HG03159 (cell line): ENCODE data around the gene LRRTM4.

ENCODE experiments used
- ATAC-seq: cut with Tn5 transposase; IDR thresholded peaks from one replicate; pipeline ENCODE4 v1.9.1; 2021; ENCODE audit warnings: mild to moderate bottlenecking, moderate library complexity; ENCODE audit not compliant: unreplicated experiment

LRRTM4 gene

DNA sequence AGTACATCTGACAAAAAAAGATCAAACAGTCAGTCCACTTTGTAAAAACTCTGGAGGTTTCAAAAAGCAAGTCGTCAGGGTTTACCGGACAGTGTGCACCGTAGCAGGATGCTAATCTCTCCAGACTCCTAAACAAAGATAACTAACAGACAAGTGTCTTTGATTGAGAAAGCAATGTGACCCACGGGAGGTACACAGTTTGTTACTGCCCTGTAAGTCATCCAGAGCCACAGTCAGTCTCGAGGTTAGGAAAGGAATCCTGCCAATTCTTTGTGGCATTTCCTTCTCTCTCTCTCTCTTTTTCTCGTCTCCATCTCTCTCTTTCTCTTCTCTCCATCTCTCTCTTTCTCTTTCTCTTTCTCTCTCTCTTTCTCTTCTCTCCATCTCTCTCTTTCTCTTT lies 42.8 kb downstream of the LRRTM4 start:
- no peak for ATAC-seq

DNA sequence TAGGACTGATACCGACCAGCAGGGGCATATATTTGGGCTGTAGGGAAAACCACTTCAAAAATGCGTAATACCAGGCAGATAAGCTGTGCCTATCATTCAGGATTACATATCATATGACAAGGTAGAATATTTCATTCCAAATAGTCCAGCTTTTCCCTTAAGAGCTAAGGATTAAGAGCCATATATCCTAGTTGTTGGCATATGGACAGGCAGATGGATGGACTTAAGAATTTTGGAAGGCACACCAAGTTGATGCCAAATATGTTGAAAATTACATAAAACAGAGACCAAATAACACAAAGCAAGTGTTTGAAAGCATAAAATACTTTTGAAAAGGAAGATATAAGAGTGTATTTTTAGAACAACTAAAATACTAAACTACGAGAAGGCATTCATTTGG lies 52.1 kb downstream of the LRRTM4 start:
- no peak for ATAC-seq

DNA sequence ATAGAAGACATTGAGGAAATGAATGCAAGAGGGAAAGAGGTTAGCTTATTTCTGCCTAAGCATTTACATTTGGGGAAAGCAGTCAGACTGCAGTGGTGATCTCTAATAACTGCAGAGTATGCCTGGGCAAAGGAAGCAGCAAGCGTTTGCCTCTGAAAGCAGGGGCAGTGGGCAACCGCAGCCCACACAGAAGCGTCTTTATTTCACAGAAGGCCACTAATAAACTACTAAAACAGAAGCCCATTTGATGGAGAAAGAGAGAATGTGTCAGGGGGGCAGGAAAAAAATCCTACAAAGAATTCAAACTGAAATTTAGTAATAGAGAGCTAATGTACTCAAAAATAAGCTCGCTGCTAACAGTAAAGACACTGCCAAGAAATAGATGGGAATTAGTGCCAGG lies 53.1 kb downstream of the LRRTM4 start:
- ATAC-seq: no peak

DNA sequence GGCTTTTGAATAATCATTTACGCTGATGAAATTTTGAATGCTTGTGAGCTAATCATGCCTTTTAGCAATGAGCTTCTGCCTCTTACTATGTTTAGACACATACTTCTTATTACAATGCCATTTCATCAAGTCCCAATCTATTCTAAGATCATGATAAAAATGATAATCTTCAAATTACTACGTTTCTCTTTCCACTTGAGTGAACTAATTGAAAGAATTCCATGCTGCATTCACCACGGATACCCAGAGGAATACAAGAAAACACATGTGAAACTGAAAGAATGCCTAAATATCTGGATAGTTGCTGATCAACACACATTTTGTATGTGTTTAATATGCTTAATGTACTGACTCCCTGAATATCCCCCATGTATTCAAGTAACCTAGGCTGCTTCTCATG lies 62.3 kb downstream of the LRRTM4 start:
- ATAC-seq: no peak

DNA sequence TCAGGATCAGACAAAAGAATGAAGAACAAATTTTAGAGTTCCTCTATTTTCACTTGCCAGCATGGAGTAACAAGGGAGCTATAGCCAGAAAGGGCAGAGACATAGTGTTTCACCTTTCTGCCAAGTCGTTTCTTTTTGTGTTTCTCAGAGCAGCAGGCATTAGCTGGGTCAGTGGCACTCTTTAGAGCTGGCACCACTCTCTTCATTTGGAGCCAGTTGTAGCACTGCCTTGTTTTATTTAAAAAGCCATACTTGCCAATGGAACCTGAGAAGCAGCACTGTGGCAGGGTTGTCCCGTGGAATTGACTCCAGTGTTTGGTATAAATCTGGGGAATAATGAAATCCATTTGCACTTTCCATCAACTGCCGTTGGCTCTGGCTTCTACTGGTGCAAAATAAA lies 64.0 kb downstream of the LRRTM4 start:
- no peak for ATAC-seq

DNA sequence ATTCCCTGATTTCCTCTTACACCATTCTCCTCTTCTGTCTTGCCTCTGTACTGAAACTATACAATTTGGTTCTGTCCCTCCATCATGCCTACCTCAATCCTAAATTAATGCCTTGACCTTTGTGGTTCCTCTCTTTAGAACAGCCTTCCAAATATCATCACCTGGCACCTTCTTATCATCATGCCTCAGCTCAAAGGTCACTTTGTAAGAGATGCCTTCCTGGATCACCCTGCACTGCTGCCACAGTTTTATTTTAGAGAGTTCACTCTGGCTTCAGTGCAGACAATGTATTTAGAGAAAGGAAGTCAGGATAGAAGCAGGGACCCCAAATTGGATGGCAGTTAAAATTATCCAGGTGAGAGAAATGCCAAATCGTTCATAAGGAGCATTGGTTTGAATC lies 64.5 kb downstream of the LRRTM4 start:
- no peak for ATAC-seq

DNA sequence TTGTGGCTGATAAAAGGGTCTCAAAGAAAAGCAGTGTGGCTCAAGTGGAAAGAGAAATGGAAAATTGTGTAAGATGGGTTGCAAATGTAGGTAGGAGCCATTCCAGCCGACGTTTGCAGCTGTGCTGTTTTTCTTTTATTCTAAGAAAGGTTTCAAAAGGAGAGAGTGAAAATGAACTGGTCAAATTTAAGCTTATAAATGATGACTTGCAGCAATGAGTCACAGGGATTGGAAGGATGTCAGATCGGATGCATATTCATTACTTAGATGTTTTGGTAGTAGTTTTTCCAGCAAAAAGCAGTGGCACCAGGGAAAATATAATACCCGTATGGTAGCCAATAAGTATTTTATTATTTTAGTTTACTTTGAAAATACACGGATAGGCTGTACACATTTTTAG lies 79.1 kb downstream of the LRRTM4 start:
- no peak for ATAC-seq

DNA sequence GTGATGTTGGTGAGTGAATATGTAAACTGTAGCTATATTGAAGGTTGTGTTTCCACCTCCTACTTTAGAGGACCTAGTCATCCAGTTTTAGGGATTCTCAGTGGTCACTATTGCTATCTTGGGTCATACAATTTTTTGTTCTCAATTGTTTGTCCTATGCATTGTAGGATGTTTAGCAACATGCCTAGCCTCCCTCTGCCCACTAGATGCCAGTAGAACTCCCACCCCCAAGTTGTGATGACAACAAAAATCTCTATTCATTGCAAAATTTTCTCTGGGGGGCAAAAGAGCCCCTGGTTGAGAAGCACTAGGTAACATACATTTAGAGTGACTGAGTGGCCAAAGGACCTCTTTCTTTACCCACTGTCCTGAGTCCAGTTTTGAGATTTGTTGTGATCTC lies 87.3 kb downstream of the LRRTM4 start:
- no peak for ATAC-seq

DNA sequence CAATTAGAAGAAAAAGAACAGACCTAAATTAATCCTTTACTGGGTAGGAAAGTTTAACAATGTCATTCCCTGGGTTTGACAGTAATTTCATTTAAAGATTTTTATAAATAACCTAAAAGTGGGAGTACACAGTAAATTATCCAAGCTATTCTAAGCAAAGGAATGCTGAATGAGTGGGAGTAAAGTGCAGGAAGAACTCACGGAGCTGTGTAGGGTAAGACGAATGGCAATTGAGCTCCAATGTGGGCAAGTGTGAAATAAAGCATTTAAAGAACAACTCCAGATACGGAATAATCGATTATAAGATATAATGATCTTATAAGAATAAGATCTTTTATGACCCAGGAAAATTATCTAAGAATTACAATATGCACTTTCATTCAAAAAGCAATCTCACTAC lies 93.2 kb downstream of the LRRTM4 start:
- ATAC-seq: no peak

DNA sequence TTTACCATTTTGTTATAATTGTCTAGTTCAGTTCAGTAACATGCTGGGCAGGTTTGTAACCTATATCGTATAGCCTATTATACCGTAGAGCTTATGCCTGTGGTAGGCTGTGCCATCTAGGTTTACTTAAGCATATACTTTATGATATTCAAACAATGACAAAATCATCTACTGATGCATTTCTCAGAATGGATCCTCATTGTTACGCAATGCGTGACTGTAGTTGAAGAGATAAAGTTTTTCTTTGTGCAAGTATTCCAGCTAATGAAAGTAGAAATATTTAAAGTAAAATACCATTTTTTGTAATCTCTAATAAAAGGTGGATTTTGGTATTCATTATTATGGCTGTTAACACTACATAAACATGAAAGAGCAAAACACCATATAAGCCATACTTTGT lies 100.2 kb downstream of the LRRTM4 start:
- no peak for ATAC-seq

DNA sequence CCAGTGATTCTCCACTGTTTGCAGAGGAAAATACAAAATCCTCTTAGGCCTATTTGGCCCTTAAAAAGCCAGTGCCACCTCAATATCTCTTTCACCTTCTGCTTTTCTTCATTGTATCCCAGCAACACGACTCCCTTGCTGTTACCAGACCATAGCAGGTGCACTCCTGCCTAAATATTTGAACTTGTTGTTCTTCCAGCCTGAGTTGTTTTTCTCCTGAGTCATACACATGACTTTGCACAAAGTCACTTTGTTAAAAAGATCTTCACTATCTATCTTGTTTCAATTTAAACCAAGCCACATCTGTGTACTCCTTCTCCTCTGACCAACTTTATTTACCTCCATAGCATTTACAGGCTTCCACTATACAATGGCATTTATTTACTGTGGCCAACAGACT lies 103.6 kb downstream of the LRRTM4 start:
- ATAC-seq: no peak

DNA sequence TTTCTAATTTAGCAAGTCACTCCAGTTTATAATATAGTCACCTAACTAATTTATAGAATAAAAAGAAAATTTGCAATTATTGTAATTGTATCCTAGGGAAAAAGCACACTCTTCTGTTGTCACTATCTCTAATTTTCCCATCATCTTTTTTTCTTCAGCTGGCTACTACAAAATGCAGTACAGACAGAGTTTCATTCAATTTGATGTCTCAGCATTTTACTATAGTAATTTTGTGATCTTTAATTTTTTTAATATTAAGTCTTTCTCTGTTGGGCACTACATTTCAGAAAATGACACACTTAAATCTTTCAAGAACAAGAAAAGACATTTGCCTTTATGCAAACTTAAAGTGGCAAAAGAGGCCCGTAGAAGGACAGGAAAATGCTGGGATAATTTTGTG lies 118.0 kb downstream of the LRRTM4 start:
- ATAC-seq: no peak

DNA sequence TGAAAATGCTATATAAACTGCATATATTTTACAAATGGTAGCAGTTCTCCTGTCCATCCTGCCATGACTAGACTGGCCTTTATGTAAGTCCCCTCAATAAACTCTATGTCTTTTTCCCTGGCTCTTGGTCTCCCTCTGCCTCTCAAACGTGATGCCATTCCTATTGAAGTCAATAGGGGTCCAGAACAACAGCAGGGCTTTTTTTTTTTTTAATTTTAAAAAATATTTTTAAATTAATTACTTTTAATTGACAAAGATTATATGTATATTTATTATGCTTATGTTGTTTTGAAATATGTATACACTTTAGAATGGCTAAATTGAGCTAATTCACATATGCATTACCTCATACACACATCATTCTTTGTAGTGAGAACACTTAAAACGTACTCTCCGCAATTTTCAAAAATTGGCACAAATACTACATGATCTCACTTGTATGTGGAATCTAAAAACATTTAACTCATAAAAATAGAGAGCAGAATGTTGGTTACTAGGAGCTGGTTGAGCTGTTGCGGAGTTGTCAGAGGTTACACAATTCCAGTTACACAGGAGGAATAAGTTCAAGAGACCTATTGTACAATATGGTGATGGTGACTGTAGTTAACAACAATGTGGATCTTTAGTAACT lies 123.1 kb downstream of the LRRTM4 start:
- ATAC-seq: no peak

DNA sequence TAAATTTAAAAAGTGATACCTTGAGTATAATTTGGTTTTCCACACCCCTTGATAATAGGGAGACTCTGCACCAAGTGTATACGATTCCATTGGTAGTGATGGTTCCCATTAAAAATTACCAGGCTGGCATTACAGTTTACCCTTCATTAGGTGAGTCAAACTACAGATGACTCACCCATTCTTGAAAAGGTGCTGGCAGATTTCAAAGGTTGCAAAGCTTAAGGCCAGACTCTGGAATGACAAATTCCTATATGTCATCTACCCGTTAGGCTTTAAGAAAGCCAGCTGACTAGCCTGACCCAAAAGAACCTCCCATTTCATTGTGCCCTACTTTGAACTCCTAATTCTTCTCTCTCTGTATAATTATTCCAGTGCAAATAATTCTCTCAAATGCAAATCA lies 124.4 kb downstream of the LRRTM4 start:
- no peak for ATAC-seq

DNA sequence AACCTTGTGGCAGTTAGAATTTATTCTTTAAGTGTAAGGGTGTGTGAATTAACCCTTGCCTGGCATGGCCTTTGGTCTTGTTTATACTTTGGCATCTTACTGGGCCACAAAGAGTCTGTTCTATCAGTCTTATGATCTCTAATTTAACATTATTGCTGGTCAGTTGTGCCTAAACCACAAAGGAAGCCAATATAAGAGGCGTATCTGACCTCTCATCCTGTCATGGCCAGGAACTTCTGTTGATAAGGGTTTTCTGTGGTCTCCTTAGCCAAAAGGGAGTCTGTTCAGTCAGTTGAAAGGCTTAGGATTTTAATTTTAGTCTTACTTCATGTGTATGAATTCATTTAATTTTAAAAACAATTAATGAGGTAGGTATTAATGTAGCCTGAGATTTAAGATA lies 127.2 kb downstream of the LRRTM4 start:
- ATAC-seq: no peak

DNA sequence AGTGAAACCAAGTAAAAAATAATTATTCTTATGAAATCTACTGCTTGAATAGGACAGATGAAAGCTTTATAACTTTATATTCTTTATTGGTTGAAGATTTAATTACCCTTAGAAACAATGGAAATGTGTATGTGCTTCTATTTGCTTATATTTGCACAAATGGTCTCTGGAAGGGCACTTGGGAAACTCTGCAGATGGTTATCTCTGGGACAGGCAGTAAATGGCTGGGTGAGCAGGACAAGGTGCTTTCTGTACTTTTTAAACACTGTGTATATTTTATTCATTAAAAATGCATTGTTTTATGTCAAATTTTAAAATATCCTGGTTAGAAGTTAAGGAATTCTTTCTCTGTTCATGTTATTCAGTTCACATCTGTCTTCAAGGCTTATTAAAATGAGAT lies 131.1 kb downstream of the LRRTM4 start:
- no peak for ATAC-seq

DNA sequence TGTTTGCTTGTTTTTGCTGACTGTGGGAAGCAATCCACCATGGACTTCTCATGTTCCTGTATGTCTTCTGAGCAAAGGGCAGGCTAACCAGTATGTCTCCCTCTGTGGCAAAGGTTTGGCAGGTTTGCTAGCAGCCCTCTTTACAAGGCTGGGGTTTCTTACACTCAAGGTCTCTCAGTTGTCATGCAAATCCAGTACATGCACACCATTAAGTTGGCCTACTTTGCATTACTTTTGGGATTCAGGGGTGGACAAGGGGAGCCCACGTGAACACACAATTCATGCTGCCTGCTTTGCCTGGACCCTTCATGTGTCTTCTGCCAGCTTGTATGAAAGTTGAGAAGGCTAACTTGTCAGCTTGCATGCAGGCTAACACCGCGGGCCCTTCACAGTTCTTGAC lies 134.9 kb downstream of the LRRTM4 start:
- ATAC-seq: no peak

DNA sequence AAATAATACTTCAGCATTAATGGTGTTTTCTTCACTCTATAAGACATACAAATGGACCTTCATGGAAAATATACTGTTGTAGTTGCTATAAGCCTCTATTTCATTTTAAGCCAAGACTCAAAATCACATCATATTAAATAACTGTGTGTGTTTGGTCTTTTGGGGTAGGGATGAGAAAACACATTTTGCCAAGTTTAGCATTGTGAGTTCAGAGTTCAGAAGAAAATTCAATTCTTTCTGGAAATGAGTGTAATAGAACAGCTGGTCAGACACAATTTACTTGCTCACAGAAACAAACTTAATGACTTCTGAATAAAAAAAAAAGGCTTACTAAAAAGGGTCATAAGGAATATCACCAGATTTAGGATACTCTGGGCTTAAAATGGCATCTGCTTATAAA lies 149.5 kb downstream of the LRRTM4 start:
- ATAC-seq: no peak

DNA sequence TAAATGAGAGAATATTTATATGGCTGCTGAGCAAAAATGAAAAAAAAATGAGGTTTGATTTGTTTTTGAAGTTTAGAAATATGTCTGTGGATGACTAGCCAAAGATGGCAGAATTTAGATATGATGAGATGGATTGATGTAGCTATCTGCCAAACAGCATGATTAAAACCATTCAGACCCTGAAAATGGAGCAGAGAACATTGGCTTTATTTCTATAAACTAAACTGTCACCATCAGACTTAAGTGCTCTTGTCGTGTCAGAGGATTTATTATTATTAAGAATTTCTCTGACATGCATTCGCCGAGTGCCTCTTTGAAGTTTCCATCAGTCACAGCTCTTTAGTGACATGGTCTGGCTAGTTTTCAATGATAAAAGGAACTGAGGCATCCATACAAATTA lies 151.7 kb downstream of the LRRTM4 start:
- no peak for ATAC-seq

DNA sequence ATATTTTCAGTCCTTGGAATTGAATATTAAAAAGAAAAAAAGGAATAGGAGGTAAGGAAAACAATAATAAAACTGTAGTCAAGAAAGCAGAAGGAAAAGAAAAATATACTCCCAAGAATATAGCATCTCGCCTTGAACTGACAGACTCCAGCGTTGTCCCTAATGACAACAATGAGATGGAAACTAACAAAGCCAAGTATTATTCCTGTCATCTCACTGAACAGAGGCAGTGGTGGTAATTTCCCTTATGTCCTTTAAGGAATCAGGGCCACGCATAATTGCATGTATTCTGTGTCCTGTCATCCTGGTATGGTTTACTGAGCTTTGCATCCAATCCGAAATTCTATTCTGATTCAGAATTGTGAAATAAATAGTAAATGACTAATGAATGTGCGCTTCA lies 158.9 kb downstream of the LRRTM4 start:
- ATAC-seq: no peak

DNA sequence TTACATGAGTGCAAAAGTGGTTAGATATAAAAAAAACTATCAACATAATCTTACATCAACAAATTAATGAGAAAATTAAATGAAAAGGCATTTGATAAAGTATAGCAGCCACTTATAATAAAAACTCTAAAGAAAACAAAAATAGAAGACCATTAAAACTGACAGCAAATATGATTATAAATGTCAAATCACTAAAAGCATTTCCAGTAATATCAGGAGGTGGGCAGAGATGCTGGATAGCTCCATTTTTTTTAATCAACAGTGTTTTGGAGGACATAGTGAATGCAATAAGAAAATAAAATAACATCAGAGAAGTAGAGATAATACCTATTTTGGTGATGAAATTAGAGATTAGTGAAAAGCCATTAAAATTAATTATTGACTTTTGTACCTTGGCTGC lies 173.4 kb downstream of the LRRTM4 start:
- ATAC-seq: no peak

DNA sequence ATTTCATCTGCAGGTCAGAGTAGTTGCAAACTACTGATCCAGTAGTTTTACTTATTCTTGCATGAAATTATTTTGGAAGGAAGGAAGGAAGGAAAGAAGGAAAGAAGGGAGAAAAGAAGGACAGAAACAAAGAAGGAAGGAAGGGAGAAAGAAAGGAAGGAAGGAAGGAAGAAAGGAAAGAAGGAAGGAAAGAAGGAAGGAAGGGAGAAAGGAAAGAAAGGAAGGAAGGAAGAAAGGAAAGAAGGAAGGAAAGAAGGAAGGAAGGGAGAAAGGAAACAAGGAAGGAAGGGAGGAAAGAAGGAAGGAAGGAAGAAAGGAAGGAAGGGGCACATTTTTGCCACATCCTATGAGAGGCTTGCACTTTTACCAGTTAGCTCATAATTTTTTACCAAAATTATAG lies 186.2 kb downstream of the LRRTM4 start:
- no peak for ATAC-seq

DNA sequence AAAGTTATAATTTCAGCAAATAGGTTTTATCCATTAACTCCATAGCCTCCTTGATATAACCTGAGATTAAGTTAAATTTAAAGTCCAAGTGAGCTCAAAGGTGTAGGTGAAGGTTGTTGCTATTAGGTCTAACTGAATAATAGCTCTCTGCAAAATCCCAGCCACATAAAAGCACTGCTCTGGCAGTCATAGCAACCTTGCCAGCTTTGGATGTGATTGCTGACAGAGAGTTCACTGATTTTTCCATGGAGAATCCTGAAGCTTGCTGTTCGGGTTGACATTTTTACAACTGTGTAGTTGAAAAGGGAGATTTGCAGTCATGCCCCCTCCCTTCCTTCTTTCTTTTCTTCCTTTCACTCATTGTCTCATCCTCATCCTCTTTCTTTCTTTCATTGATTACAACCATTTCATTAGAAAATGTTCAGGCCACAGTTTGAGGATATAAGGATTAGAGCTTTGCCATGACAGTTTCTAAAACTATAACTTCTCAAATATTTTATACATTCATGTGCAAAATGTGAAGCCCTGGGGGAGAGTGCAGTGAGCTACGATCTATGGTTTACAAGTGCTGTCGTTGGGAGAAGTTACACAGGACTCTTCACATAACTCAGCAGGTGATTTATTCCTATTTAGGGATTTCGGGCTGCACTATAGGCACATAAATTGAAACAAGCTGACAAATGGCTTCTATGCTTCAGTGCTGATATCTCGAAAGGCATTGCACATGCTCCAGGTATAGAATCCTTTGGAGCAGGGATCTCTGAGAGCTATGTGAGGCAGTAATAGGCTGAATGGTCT lies 193.8 kb downstream of the LRRTM4 start:
- no peak for ATAC-seq
